ENCODE measurements around the gene MYO1F. TPM values are rescaled to one million over a fixed set of nuclear protein-coding genes. Genes with fewer than 3 reads are reported as not detected.

MYO1F gene
- total and polyA plus RNA-seq, 2 donors (not counting 1 experiment from before 2014, with no cell fraction given): 76.3 to 126 TPM

- H3K9ac ChIP-seq (ENCODE audit: low read length): no peak overlapping the region
- ChIA-PET POLR2A (interaction anchor here (0.8 to 1.7 kb wide), 2 partner anchors 8 to 12 kb away, joined by 4 to 6 read pairs; partner anchors contain the start of gene MYO1F), CTCF (interaction anchor here (0.9 to 8.3 kb wide), 4 partner anchors 10 to 55 kb away, joined by 3 to 95 read pairs (median 5); partner anchors contain the start of genes MYO1F and ZNF414)
- no peak overlapping the region for H2AFZ ChIP-seq (ENCODE audit: insufficient read depth, low read depth, low read length, poor library complexity, severe bottlenecking)
- peaks cover 41% of the 10 kb centered on the region for H4K20me1 ChIP-seq (ENCODE audit: control insufficient read depth, insufficient read depth, low read length, poor library complexity, severe bottlenecking)
- peak overlapping the region; percentile 73 for H3K4me3 Mint-ChIP-seq
- peaks cover 20 to 30% of the 10 kb centered on the region in 2 donors for H3K4me1 ChIP-seq (ENCODE audit: control insufficient read depth in 2 of 2, insufficient read depth in 2 of 2, low read length in 2 of 2)
- WGBS (ENCODE audit: insufficient coverage): 36% methylated on average over 5 of the region's 5 CpGs
- no peaks in the 10 kb centered on the region for H3K27me3 Mint-ChIP-seq
- intact Hi-C loops (cut with micrococcal nuclease): loop anchor here (1.0 kb wide), 2 partner anchors 9 to 156 kb away; partner anchors contain the start of gene MARCHF2
- H3K4me2 ChIP-seq (replicated peaks; ENCODE audit: low read depth, low read length, poor library complexity, severe bottlenecking): peak overlapping the region; percentile 54
- H3K9me3 Mint-ChIP-seq (ENCODE audit: insufficient read depth): no peaks in the 10 kb centered on the region
- H3K36me3 ChIP-seq (replicated peaks in 1 of 2; ENCODE audit: control extremely low read depth in 1 of 2, control insufficient read depth in 1 of 2, extremely low read depth in 1 of 2, insufficient read depth in 2 of 2, low read length in 1 of 2): no peaks in the 10 kb centered on the region
- H3K27ac Mint-ChIP-seq: peak overlapping the region; percentile 86
- peaks cover 52% of the 10 kb centered on the region for H3K4me1 Mint-ChIP-seq
- ATAC-seq (ENCODE audit: low read depth) (peak; percentile 90), DNase-seq (peak; percentile 44)
- peak overlapping the region; percentile 38 to 56 for H3K27ac ChIP-seq (ENCODE audit: low read length in 2 of 2)
- peaks cover 75% of the 10 kb centered on the region for H3K79me2 ChIP-seq (ENCODE audit: control insufficient read depth, insufficient read depth, low read length)
- no peaks in the 10 kb centered on the region for H3K27me3 ChIP-seq (replicated peaks in 1 of 4; ENCODE audit: control extremely low read depth in 1 of 4, control insufficient read depth in 3 of 4, insufficient read depth in 4 of 4, low read length in 3 of 4)
- H3K4me3 ChIP-seq (ENCODE audit: control extremely low read depth in 1 of 5, extremely low read depth in 1 of 5, insufficient read depth in 1 of 5, low read depth in 2 of 5, low read length in 4 of 5): peak overlapping the region in 1 of 5 experiments; percentile 30
- no peak for TF ChIP-seq EZH2 (IDR thresholded peaks at IDR 0.05; ENCODE audit: borderline replicate concordance, insufficient read depth, low read depth, low read length, poor library complexity, severe bottlenecking)
- no peak for TF ChIP-seq CTCF (IDR thresholded peaks at IDR 0.05)
- H3K9me3 ChIP-seq (ENCODE audit: control extremely low read depth in 1 of 3, control insufficient read depth in 2 of 3, insufficient read depth in 1 of 3, low read length in 2 of 3): peaks cover 0 to 4% (median 0%) of the 10 kb centered on the region in 3 donors
Measured at GRCh38 chr19:8569066-8569771, 8.0 kb downstream of the MYO1F start.

Measured in B cell (primary cell).